ENCODE results near the gene SLC23A3.

Gene SLC23A3

GRCh38 chr2:219168526-219168925, 1.3 kb downstream of the SLC23A3 start:
- TF ChIP-seq CTCF (IDR thresholded peaks at IDR 0.05; ENCODE audit: low read depth, low read length): no peak
- no peak for DNase-seq (ENCODE audit: low read depth, low spot score)
- H3K4me3 ChIP-seq (ENCODE audit: low read depth, low read length): no peak overlapping the region
- in situ Hi-C loops (cut with HindIII; ENCODE audit: low sequenced_read_pairs): no loop called here

- TF ChIP-seq CTCF (IDR thresholded peaks at IDR 0.05; ENCODE audit: low read depth, low read length): no peak
- in situ Hi-C loops (cut with HindIII; ENCODE audit: low sequenced_read_pairs): no loop called here
- no peak overlapping the region for H3K4me3 ChIP-seq (ENCODE audit: low read depth, low read length)
- DNase-seq (ENCODE audit: low read depth, low spot score): no peak
Observed at GRCh38 chr2:219167997-219168396, 1.8 kb downstream of the SLC23A3 start.

GRCh38 chr2:219165058-219165911, 4.5 kb downstream of the SLC23A3 start:
- in situ Hi-C loops (cut with HindIII; ENCODE audit: low sequenced_read_pairs): no loop called here

DNA sequence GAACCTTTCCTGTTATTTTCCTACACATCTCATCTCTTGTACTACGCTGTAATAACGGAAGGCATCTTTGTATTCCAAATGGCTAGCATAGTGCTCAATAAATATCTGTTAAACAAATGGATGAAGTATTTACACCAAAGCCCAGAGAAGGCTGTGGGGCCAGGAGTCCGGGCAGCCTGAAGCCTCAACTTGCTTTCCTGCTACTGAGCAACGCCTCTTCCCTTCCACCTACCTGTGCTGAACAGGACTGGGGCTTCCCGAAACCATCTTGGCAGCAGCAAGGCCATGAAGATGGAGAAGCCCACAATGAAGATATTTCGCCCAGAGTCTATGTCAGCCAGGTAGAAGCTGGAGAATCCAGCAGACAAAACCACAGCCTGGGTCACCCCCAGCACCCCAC, 6.7 kb downstream of the SLC23A3 start:
- no peak overlapping the region for H3K4me3 ChIP-seq (ENCODE audit: low read depth, low read length)
- no peak for DNase-seq (ENCODE audit: low read depth, low spot score)
- in situ Hi-C loops (cut with HindIII; ENCODE audit: low sequenced_read_pairs): no loop called here
- TF ChIP-seq CTCF (IDR thresholded peaks at IDR 0.05; ENCODE audit: low read depth, low read length): no peak

More at GRCh38 chr2:219165058-219165911, 4.5 kb downstream of the SLC23A3 start:
- TF ChIP-seq CTCF (IDR thresholded peaks at IDR 0.05; ENCODE audit: low read depth, low read length): no peak
- no peak overlapping the region for H3K4me3 ChIP-seq (ENCODE audit: low read depth, low read length)
- DNase-seq (ENCODE audit: low read depth, low spot score): no peak

GRCh38 chr2:219161097-219161496, 8.7 kb downstream of the SLC23A3 start:
- TF ChIP-seq CTCF (IDR thresholded peaks at IDR 0.05; ENCODE audit: low read depth, low read length): no peak
- peak overlapping the region; percentile 68 for H3K4me3 ChIP-seq (ENCODE audit: low read depth, low read length)
- no peak for DNase-seq (ENCODE audit: low read depth, low spot score)
- in situ Hi-C loops (cut with HindIII; ENCODE audit: low sequenced_read_pairs): no loop called here

- peak; percentile 99 for TF ChIP-seq CTCF (IDR thresholded peaks at IDR 0.05; ENCODE audit: low read depth, low read length)
- in situ Hi-C loops (cut with HindIII; ENCODE audit: low sequenced_read_pairs): no loop called here
- H3K4me3 ChIP-seq (ENCODE audit: low read depth, low read length): peak within 1 kb of the TSS; percentile 68
- DNase-seq (ENCODE audit: low read depth, low spot score): peak; percentile 95
Observed at GRCh38 chr2:219160186-219161017, 9.4 kb downstream of the SLC23A3 start, which contains the start of gene NHEJ1. TSS of gene NHEJ1 (minus strand) at chr2:219160815. CDS start at chr2:219158362, 2,453 bp downstream.
